HepG2 (cell line): Measurements from ENCODE around the gene VWC2L.

Experiments
- MAZ ChIP-seq, 2 experiments: sonication (generic) in 1 of 2; formaldehyde crosslinking in 1 of 2; IDR thresholded peaks; 2 replicates each; pipeline versions ENCODE4 v1.5.0 to v1.6.1; 2012 to 2020; ENCODE audit warnings: low read depth in 2 of 2, mild to moderate bottlenecking in 2 of 2, borderline replicate concordance in 1 of 2, improper control_type of control experiment in 1 of 2, low read length in 1 of 2, missing genetic modification reagents in 1 of 2, moderate library complexity in 1 of 2
- TF ChIP-seq, protein P1 (sequence below): IDR thresholded peaks from 2 replicates; pipeline ENCODE4 v1.6.1; 2012; ENCODE audit warnings: inconsistent platforms

DNA sequence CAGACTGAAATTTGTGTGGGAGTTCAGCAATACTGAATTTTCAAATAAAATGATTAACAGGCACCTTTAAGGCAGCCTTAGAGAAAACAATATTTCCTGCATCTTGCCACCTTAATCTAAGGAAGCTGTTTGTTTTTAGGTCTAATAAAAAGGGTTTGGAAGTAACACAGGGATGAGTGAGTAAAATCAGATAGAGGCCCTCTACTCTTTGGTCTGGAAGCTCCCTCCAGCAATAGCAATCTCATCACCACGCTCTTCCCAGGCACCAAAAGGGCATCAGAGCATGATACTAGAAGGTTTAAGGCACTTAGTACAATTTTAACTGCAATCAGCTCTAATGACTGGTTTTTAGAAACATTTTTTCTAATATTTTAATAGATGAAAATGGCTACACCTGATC lies 155.6 kb downstream of the VWC2L start:
- TF ChIP-seq, protein P1, sequence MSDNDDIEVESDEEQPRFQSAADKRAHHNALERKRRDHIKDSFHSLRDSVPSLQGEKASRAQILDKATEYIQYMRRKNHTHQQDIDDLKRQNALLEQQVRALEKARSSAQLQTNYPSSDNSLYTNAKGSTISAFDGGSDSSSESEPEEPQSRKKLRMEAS: no peak
- no peak for TF ChIP-seq MAZ (IDR thresholded peaks at IDR 0.05; ENCODE audit: borderline replicate concordance, low read depth, low read length)
- no peak for TF ChIP-seq MAZ (CRISPR knock-in tag; IDR thresholded peaks at IDR 0.05; ENCODE audit: low read depth)
